ENCODE results near the gene INMT. TPM values are rescaled to one million over a fixed set of nuclear protein-coding genes. Genes with fewer than 3 reads are reported as not detected.

The INMT gene
- polyA plus RNA-seq, 2 of the 4 experiments (the other 2 are of a cell fraction) = not detected

DNA sequence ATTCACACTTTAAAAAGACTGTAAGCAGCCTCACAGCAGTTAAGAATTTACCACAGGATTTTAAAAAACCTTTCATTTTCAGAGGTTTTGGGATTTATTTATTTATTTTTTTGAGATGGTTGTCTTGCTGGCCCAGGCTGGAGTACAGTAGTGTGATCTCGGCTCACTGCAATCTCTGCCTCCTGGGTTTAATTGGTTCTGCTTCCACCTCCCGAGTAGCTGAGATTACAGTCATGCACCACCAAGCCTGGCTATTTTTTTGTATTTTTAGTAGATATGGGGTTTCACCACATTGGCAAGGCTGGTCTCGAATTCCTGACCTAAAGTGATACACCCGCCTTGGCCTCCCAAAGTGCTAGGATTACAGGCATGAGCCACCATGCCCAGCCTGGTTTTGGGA lies 38.4 kb downstream of the INMT start:
- no peak overlapping the region for H3K4me2 ChIP-seq
- ChIA-PET CTCF (interaction anchor here (1.5 to 1.6 kb wide), 2 partner anchors 17 to 49 kb away, joined by 4 read pairs; no protein-coding TSS in a partner anchor), POLR2A (no interaction called here)
- H3K4me3 ChIP-seq = no peak overlapping the region
- TF ChIP-seq, protein P1, sequence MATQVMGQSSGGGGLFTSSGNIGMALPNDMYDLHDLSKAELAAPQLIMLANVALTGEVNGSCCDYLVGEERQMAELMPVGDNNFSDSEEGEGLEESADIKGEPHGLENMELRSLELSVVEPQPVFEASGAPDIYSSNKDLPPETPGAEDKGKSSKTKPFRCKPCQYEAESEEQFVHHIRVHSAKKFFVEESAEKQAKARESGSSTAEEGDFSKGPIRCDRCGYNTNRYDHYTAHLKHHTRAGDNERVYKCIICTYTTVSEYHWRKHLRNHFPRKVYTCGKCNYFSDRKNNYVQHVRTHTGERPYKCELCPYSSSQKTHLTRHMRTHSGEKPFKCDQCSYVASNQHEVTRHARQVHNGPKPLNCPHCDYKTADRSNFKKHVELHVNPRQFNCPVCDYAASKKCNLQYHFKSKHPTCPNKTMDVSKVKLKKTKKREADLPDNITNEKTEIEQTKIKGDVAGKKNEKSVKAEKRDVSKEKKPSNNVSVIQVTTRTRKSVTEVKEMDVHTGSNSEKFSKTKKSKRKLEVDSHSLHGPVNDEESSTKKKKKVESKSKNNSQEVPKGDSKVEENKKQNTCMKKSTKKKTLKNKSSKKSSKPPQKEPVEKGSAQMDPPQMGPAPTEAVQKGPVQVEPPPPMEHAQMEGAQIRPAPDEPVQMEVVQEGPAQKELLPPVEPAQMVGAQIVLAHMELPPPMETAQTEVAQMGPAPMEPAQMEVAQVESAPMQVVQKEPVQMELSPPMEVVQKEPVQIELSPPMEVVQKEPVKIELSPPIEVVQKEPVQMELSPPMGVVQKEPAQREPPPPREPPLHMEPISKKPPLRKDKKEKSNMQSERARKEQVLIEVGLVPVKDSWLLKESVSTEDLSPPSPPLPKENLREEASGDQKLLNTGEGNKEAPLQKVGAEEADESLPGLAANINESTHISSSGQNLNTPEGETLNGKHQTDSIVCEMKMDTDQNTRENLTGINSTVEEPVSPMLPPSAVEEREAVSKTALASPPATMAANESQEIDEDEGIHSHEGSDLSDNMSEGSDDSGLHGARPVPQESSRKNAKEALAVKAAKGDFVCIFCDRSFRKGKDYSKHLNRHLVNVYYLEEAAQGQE (IDR thresholded peaks at IDR 0.05) = no peak
- TF ChIP-seq E2F6 (IDR thresholded peaks at IDR 0.05; ENCODE audit: borderline replicate concordance, low read depth) (no peak), BHLHE40 (IDR thresholded peaks at IDR 0.05; ENCODE audit: low read depth, low read length) (no peak), HEYL (CRISPR knock-in tag; IDR thresholded peaks at IDR 0.05) (no peak), RARB (CRISPR knock-in tag; IDR thresholded peaks at IDR 0.05) (no peak), ZSCAN20 (CRISPR knock-in tag; IDR thresholded peaks at IDR 0.05) (no peak), CHD2 (IDR thresholded peaks at IDR 0.05; ENCODE audit: low read length, partially characterized antibody) (no peak), HES2 (IDR thresholded peaks at IDR 0.05) (no peak), FOXS1 (CRISPR knock-in tag; IDR thresholded peaks at IDR 0.05) (no peak), ELK1 (IDR thresholded peaks at IDR 0.05; ENCODE audit: low read depth, low read length) (no peak), KDM1A (IDR thresholded peaks at IDR 0.05; ENCODE audit: low read depth) (no peak), CBX8 (IDR thresholded peaks at IDR 0.05) (no peak), HOXB5 (CRISPR knock-in tag; IDR thresholded peaks at IDR 0.05) (no peak), FOSL2 (IDR thresholded peaks at IDR 0.05) (no peak), FOSL2 (CRISPR knock-in tag; IDR thresholded peaks at IDR 0.05) (no peak)
- TF ChIP-seq, protein P2, sequence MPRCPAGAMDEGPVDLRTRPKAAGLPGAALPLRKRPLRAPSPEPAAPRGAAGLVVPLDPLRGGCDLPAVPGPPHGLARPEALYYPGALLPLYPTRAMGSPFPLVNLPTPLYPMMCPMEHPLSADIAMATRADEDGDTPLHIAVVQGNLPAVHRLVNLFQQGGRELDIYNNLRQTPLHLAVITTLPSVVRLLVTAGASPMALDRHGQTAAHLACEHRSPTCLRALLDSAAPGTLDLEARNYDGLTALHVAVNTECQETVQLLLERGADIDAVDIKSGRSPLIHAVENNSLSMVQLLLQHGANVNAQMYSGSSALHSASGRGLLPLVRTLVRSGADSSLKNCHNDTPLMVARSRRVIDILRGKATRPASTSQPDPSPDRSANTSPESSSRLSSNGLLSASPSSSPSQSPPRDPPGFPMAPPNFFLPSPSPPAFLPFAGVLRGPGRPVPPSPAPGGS (IDR thresholded peaks at IDR 0.05) = no peak
- TF ChIP-seq, protein P3, sequence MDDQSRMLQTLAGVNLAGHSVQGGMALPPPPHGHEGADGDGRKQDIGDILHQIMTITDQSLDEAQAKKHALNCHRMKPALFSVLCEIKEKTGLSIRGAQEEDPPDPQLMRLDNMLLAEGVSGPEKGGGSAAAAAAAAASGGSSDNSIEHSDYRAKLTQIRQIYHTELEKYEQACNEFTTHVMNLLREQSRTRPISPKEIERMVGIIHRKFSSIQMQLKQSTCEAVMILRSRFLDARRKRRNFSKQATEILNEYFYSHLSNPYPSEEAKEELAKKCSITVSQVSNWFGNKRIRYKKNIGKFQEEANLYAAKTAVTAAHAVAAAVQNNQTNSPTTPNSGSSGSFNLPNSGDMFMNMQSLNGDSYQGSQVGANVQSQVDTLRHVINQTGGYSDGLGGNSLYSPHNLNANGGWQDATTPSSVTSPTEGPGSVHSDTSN (IDR thresholded peaks at IDR 0.05) = no peak
- no peak for DNase-seq (ENCODE audit: low read depth in 1 of 2, low spot score in 1 of 2)
- ATAC-seq = no peak
- H3K27ac ChIP-seq = no peak overlapping the region
- 94% methylated on average over 4 of the region's 4 CpGs for WGBS (ENCODE audit: missing lambda C conversion rate)
- no peak for FAIRE-seq
- no peaks in the 10 kb centered on the region for H3K9me3 ChIP-seq
- no peaks in the 10 kb centered on the region for H3K4me1 ChIP-seq

- DNase-seq (ENCODE audit: low read depth in 1 of 2, low spot score in 1 of 2) (no peak), ATAC-seq (no peak), FAIRE-seq (no peak)
- ChIA-PET POLR2A (no interaction called here), CTCF (interaction anchor here (1.1 to 2.8 kb wide), 6 partner anchors 8 to 331 kb away, joined by 4 to 10 read pairs (median 4); no protein-coding TSS in a partner anchor)
- Histone ChIP-seq H3K27ac (no peak overlapping the region), H3K4me3 (no peak overlapping the region), H3K4me2 (no peak overlapping the region), H3K4me1 (peaks cover 7% of the 10 kb centered on the region), H3K9me3 (no peaks in the 10 kb centered on the region)
- WGBS (ENCODE audit: missing lambda C conversion rate) = 82% methylated on average over 10 of the region's 10 CpGs
- TF ChIP-seq MAZ (IDR thresholded peaks at IDR 0.05; ENCODE audit: borderline replicate concordance, low read depth, low read length) = no peak
- no peak for TF ChIP-seq POLR2AphosphoS2 (conservative IDR thresholded peaks at IDR 0.05; ENCODE audit: low read length)
- TF ChIP-seq MAX (IDR thresholded peaks at IDR 0.05) = no peak
- TF ChIP-seq E2F6 (IDR thresholded peaks at IDR 0.05; ENCODE audit: borderline replicate concordance, low read depth) = no peak
- TF ChIP-seq CBX2 (IDR thresholded peaks at IDR 0.05; ENCODE audit: borderline replicate concordance, low read depth) = no peak
- TF ChIP-seq, protein P1 (IDR thresholded peaks at IDR 0.05) = no peak
- TF ChIP-seq, protein P3 (IDR thresholded peaks at IDR 0.05) = no peak
- no peak for TF ChIP-seq HOXA7 (CRISPR knock-in tag; IDR thresholded peaks at IDR 0.05)
- no peak for TF ChIP-seq SREBF2 (IDR thresholded peaks at IDR 0.05)
Observed at GRCh38 chr7:30791114-30791513, 39.2 kb downstream of the INMT start.
